RWPE1 (cell line): ENCODE data around the gene PLAA.
A peak's percentile ranks its signal among the peaks of the same experiment; 100 is the strongest.
"Not testable (repeated sequence)": the region's sequence is repeated elsewhere in the genome, so short reads cannot be mapped to it uniquely, and the experiment has no call there.

ENCODE experiments used
- CTCF ChIA-PET: fragments of 350-600 bp; sonication (Branson Sonifier 250); formaldehyde crosslinking; extraction: SDS; loops from one replicate; lab custom pipeline; 2021; lab: Yijun Ruan, JAX
- POLR2A ChIA-PET: fragments of 400-600 bp; formaldehyde crosslinking; extraction: SDS; loops from one replicate; lab custom pipeline; 2020; ENCODE audit warnings: antibody characterized with exemption; ENCODE audit not compliant: low non-redundant PET; lab: Yijun Ruan, JAX
- DNase-seq: peaks from one replicate; pipeline ENCODE4 v3.0.0; 2012; ENCODE audit warnings: low spot score
- H3K27ac ChIP-seq: fragments of 450-650 bp; 2 replicates; pipeline ENCODE4 v1.5.1; 2017
- TF ChIP-seq, protein P1 (sequence below): fragments of 450-650 bp; conservative IDR thresholded peaks from 2 replicates; pipeline ENCODE4 v1.5.1; 2017; ENCODE audit warnings: low read depth, mild to moderate bottlenecking

The PLAA gene

DNA sequence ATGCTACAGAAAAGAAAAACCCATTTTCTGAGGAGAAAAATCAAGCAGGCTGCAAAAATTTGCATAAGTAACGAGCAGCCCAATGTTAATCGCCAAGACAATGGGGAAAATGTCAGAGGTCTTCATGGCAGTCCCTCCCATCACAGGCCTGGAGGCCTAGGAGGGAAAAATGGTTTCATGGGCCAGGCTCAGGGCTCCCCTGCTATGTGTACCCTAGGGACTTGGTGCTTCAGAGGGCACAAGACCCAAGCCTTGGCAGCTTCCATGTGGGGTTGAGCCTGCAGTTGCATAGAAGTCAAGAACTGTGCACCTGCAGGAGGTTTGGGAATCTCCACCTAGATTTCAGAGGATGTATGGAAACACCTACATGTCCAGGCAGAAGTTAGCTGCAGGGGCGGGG, 64.9 kb downstream of the PLAA start:
- no peak for DNase-seq
- ChIA-PET CTCF (no interaction called here), POLR2A (no interaction called here)
- TF ChIP-seq, protein P1, sequence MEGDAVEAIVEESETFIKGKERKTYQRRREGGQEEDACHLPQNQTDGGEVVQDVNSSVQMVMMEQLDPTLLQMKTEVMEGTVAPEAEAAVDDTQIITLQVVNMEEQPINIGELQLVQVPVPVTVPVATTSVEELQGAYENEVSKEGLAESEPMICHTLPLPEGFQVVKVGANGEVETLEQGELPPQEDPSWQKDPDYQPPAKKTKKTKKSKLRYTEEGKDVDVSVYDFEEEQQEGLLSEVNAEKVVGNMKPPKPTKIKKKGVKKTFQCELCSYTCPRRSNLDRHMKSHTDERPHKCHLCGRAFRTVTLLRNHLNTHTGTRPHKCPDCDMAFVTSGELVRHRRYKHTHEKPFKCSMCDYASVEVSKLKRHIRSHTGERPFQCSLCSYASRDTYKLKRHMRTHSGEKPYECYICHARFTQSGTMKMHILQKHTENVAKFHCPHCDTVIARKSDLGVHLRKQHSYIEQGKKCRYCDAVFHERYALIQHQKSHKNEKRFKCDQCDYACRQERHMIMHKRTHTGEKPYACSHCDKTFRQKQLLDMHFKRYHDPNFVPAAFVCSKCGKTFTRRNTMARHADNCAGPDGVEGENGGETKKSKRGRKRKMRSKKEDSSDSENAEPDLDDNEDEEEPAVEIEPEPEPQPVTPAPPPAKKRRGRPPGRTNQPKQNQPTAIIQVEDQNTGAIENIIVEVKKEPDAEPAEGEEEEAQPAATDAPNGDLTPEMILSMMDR = no peak
- H3K27ac ChIP-seq = no peak overlapping the region

DNA sequence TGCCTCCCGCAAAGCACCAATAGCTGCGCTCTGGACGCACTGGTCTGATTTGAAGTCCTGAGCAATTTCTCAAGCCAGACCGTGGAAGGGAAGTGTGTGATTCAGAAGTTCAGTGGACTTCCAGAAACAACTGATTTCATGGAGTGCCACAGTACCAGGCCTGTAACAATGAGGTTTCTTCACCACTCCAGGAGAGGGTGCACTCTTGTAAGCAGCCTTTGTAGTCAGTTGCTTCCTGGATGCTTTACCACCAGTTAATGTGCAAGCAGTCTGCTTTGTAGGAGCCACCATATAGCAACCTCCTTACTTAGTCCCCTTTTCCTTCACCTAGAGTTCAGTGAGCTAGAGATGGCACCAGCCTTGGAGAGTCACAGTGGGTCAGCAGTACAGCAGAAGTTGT, 66.8 kb downstream of the PLAA start:
- POLR2A ChIA-PET = no interaction called here

DNA sequence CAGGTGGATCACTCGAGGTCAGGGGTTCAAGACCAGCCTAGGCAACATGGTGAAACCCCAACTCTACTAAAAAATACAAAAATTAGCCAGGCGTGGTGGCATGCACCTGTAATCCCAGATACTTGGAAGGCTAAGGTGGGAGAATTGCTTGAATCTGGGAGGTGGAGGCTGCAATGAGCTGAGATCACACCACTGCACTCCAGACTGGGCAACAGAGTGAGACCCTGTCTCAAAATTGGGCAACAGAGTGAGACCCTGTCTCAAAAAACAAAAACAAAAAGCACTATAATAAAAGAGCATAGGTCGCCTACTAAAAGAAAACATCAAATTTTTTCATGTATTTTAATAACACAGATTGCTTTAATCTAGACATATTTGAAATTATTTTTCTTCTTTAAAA, 71.9 kb downstream of the PLAA start:
- CTCF ChIA-PET = interaction anchor here (0.8 to 1.1 kb wide), 2 partner anchors 11 to 162 kb away, joined by 4 read pairs; no protein-coding TSS in a partner anchor
- POLR2A ChIA-PET, DNase-seq, H3K27ac ChIP-seq: not testable (repeated sequence)

More for the DNA sequence above, 66.8 kb downstream of the PLAA start:
- CTCF ChIA-PET = interaction anchor here (0.6 kb wide), 1 partner anchor 420 kb away, joined by 3 read pairs; no protein-coding TSS in a partner anchor
- DNase-seq = no peak
- TF ChIP-seq, protein P1 = no peak
- H3K27ac ChIP-seq = no peak overlapping the region

DNA sequence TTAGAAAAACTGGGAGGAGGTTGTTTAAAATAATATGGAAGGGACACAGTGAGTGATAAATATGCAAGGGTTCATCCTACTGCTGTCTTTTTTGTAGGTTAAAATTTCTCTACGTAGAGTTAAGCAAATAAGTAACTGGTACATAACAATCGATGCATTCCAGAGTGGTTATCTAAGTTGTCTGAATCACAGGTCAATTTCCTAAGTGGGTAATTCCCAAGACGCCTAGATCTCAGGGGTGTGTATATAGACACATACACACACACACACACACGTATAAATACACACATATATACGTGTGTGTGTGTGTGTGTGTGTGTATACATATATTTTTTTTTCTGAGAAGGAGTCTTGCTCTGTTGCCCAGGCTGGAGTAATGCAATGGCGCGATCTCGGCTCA, 76.8 kb downstream of the PLAA start:
- no peak for DNase-seq
- POLR2A ChIA-PET = no interaction called here
- CTCF ChIA-PET = interaction anchor here (0.7 kb wide), 1 partner anchor 94 kb away, joined by 3 read pairs; no protein-coding TSS in a partner anchor
- no peak overlapping the region for H3K27ac ChIP-seq
- TF ChIP-seq, protein P1 = no peak

DNA sequence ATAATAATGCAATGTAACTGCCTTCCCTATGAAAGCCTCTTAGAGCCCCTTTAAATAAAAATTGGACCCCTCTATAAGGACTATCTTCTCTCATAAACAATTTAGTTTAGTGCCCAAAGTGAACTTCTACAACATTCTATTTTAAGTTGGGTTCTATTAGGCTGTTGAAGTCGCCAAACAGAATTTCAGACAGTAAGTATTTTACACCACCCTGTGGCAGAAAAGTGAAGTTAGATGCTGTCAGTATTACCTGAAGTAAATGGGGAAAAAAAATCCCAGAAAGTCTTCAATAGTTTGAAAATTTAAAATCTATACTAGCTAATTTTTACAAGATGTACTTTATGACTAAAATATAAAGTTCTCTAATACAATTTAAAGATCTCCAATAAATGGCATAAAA, 84.0 kb downstream of the PLAA start:
- TF ChIP-seq, protein P1 = peak; percentile 58
- H3K27ac ChIP-seq = no peak overlapping the region
- peak; percentile 8 for DNase-seq
- ChIA-PET POLR2A (no interaction called here), CTCF (interaction anchor here (1.4 kb wide), 1 partner anchor 12 kb away, joined by 4 read pairs; no protein-coding TSS in a partner anchor)

DNA sequence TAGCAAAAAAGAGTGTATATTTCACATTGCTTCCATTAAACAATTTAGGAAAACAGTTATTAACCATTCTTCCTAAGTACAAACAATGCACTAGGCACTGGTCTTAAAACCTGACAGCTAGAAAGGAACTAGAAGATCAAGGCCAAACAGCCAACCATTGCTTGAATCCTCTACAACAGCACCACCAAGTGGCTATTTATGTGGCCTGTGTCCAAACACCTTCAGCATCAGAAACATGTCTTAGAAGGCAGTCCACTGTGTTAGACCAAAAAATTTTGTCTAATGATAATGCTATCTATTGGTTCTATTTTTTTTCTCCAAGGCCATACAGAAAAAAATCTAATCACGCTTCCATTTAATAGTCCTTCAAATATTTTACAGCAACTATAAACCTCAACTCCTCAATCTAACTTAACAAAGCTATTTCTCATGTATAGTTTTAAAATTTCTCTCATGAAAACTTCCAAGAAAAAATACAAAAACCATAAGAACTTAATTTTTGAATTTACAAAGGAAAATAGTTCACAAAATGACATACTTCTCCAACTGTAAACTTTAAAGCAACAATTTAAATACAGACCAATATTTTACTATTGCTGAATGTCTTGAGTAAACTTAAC, 90.5 kb downstream of the PLAA start:
- peak; percentile 32 for DNase-seq
- TF ChIP-seq, protein P1 = peak; percentile 64
- CTCF ChIA-PET = interaction anchor here (0.6 to 0.8 kb wide), 10 partner anchors 10 to 504 kb away, joined by 3 to 6 read pairs (median 4); no protein-coding TSS in a partner anchor
- POLR2A ChIA-PET = no interaction called here
- H3K27ac ChIP-seq = no peak overlapping the region
